ENCODE measurements around the gene PHLPP2. TPM values are rescaled to one million over a fixed set of nuclear protein-coding genes. Genes with fewer than 3 reads are reported as not detected.

Gene PHLPP2
- total and polyA plus RNA-seq, 12 donors = 0.77 to 5.3 (median 3.4) TPM

- Histone ChIP-seq H3K4me3 (no peak overlapping the region), H3K4me1 (peaks cover 3 to 14% (median 11%) of the 10 kb centered on the region in 9 donors), H3K36me3 (no peaks in the 10 kb centered on the region), H3K9me3 (no peaks in the 10 kb centered on the region), H3K27ac (no peak overlapping the region), H3K27me3 (peaks cover 12 to 42% (median 27%) of the 10 kb centered on the region in 7 donors)
- WGBS, 2 donors = 91 to 97% methylated on average over 4 of the region's 4 CpGs
- no peak for TF ChIP-seq CTCF (IDR thresholded peaks at IDR 0.05)
- no peak for DNase-seq
- intact Hi-C loops (cut with DNase I) = no loop called here
- no peak for ATAC-seq
Observed at GRCh38 chr16:71630808-71631207, 93.7 kb downstream of the PHLPP2 start.

GRCh38 chr16:71629278-71630016 is 95.1 kb downstream of the PHLPP2 start:
- peaks cover 3 to 15% (median 11%) of the 10 kb centered on the region in 9 donors for H3K4me1 ChIP-seq
- TF ChIP-seq CTCF (IDR thresholded peaks at IDR 0.05) = no peak
- ATAC-seq = no peak
- H3K36me3 ChIP-seq = no peaks in the 10 kb centered on the region
- 68 to 70% methylated on average over 11 of the region's 11 CpGs for WGBS, 2 donors
- H3K27me3 ChIP-seq = peaks cover 12 to 55% (median 38%) of the 10 kb centered on the region in 7 donors
- H3K27ac ChIP-seq = no peak overlapping the region
- no peak overlapping the region for H3K4me3 ChIP-seq
- DNase-seq = no peak
- H3K9me3 ChIP-seq = no peaks in the 10 kb centered on the region
- intact Hi-C loops (cut with DNase I) = no loop called here

- TF ChIP-seq CTCF (IDR thresholded peaks at IDR 0.05) = no peak
- no peak for ATAC-seq
- no peaks in the 10 kb centered on the region for H3K9me3 ChIP-seq
- peaks cover 12 to 62% (median 43%) of the 10 kb centered on the region in 7 donors for H3K27me3 ChIP-seq
- H3K4me1 ChIP-seq = peaks cover 3 to 15% (median 11%) of the 10 kb centered on the region in 9 donors
- WGBS, 2 donors = 26 to 28% methylated on average over 5 of the region's 5 CpGs
- no peaks in the 10 kb centered on the region for H3K36me3 ChIP-seq
- no peak overlapping the region for H3K27ac ChIP-seq
- intact Hi-C loops (cut with DNase I) = no loop called here
- H3K4me3 ChIP-seq = no peak overlapping the region
- DNase-seq = no peak
Observed at GRCh38 chr16:71628810-71629209, 95.7 kb downstream of the PHLPP2 start.

- ATAC-seq = no peak
Observed at GRCh38 chr16:71627731-71628181, 96.7 kb downstream of the PHLPP2 start.

More at GRCh38 chr16:71627731-71628181, 96.7 kb downstream of the PHLPP2 start:
- intact Hi-C loops (cut with DNase I) = no loop called here
- peaks cover 0 to 2% (median 0%) of the 10 kb centered on the region in 11 donors for H3K9me3 ChIP-seq
- WGBS, 2 donors = 40 to 41% methylated on average over 7 of the region's 7 CpGs
- no peak for TF ChIP-seq CTCF (IDR thresholded peaks at IDR 0.05)
- H3K4me3 ChIP-seq = no peak overlapping the region
- H3K27ac ChIP-seq = no peak overlapping the region
- no peak for DNase-seq
- no peaks in the 10 kb centered on the region for H3K36me3 ChIP-seq
- H3K4me1 ChIP-seq = peaks cover 3 to 15% (median 11%) of the 10 kb centered on the region in 9 donors
- peaks cover 12 to 69% (median 45%) of the 10 kb centered on the region in 7 donors for H3K27me3 ChIP-seq

All from heart right ventricle (tissue), 16 donors.